ENCODE measurements around the gene OPN5. TPM values are rescaled to one million over a fixed set of nuclear protein-coding genes. Genes with fewer than 3 reads are reported as not detected.

Gene OPN5
- total RNA-seq, 1 donor from 2014 or later, result not detected

DNA sequence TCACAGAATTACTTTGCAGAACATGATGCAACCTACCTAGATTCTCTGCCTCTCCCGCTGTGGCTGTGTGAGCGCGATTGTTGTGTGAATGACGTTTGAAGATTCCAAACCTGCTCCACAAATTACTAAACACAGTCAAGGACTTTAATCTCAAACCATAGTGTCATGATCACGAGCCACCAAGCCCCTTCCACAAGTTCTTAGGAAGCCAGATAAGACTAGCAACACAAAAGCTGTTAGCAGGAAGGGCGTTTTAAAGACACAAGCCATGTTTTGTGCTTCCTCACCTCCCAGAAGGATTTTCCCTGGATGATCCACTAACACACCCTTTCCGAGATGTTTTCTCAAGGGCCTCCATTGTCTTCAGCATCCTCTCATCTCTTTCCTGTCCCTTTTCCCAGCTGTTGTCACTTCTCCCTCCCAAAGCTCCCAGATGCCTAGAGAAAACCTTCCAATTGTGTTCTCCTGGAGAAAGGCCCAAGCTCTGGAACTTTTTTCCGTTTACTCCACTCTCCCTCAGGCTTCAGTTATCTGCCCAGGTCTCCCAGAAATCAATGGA is 12.8 kb downstream of the OPN5 start:
- no peak for DNase-seq (ENCODE audit: extremely low spot score in 2 of 2)
- intact Hi-C loops (cut with DNase I), result no loop called here
- H3K36me3 ChIP-seq, result no peaks in the 10 kb centered on the region
- H3K4me3 ChIP-seq, result no peak overlapping the region
- H3K27ac ChIP-seq, result no peak overlapping the region
- H3K9me3 ChIP-seq, result no peaks in the 10 kb centered on the region
- H3K27me3 ChIP-seq, result no peaks in the 10 kb centered on the region
- TF ChIP-seq POLR2A (IDR thresholded peaks at IDR 0.05) (no peak), POLR2AphosphoS5 (IDR thresholded peaks at IDR 0.05; ENCODE audit: insufficient read depth in 1 of 2, low read depth in 1 of 2) (no peak)
- TF ChIP-seq, protein P1, sequence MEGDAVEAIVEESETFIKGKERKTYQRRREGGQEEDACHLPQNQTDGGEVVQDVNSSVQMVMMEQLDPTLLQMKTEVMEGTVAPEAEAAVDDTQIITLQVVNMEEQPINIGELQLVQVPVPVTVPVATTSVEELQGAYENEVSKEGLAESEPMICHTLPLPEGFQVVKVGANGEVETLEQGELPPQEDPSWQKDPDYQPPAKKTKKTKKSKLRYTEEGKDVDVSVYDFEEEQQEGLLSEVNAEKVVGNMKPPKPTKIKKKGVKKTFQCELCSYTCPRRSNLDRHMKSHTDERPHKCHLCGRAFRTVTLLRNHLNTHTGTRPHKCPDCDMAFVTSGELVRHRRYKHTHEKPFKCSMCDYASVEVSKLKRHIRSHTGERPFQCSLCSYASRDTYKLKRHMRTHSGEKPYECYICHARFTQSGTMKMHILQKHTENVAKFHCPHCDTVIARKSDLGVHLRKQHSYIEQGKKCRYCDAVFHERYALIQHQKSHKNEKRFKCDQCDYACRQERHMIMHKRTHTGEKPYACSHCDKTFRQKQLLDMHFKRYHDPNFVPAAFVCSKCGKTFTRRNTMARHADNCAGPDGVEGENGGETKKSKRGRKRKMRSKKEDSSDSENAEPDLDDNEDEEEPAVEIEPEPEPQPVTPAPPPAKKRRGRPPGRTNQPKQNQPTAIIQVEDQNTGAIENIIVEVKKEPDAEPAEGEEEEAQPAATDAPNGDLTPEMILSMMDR (IDR thresholded peaks at IDR 0.05), result no peak
- H3K4me1 ChIP-seq, result no peaks in the 10 kb centered on the region

- Histone ChIP-seq H3K9me3 (no peaks in the 10 kb centered on the region), H3K4me3 (no peak overlapping the region), H3K36me3 (no peaks in the 10 kb centered on the region), H3K27ac (no peak overlapping the region), H3K27me3 (no peaks in the 10 kb centered on the region), H3K4me1 (no peaks in the 10 kb centered on the region)
- DNase-seq (ENCODE audit: extremely low spot score in 2 of 2), result no peak
- intact Hi-C loops (cut with DNase I), result no loop called here
- TF ChIP-seq POLR2A (IDR thresholded peaks at IDR 0.05) (no peak), POLR2AphosphoS5 (IDR thresholded peaks at IDR 0.05; ENCODE audit: insufficient read depth in 1 of 2, low read depth in 1 of 2) (no peak)
- TF ChIP-seq, protein P1 (IDR thresholded peaks at IDR 0.05), result no peak
Observed at GRCh38 chr6:47801984-47802383, 20.2 kb downstream of the OPN5 start.

DNA sequence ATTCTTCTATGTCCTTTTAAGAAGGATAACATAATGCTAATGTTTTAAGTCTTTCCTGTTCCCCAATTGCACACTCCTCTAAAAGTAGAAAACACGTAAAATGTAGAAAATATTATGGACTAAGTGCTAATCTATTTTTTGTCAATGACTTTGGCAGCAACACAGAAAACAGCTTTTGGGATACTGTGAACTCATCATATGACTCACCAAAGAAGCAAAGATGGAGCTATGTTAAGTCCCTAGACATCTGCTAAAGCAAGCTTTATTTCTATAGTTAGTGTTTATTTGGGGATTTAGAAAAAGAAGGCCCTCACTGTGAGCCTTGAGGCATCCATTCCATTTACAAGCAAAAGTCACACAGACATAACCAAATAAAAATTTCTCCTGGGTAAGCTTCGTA is 23.0 kb downstream of the OPN5 start:
- no peaks in the 10 kb centered on the region for H3K4me1 ChIP-seq
- no peaks in the 10 kb centered on the region for H3K9me3 ChIP-seq
- H3K27me3 ChIP-seq, result no peaks in the 10 kb centered on the region
- DNase-seq (ENCODE audit: extremely low spot score in 2 of 2), result no peak
- H3K27ac ChIP-seq, result no peak overlapping the region
- intact Hi-C loops (cut with DNase I), result no loop called here
- TF ChIP-seq POLR2A (IDR thresholded peaks at IDR 0.05) (no peak), POLR2AphosphoS5 (IDR thresholded peaks at IDR 0.05; ENCODE audit: insufficient read depth in 1 of 2, low read depth in 1 of 2) (no peak)
- TF ChIP-seq, protein P1 (IDR thresholded peaks at IDR 0.05), result no peak
- no peaks in the 10 kb centered on the region for H3K36me3 ChIP-seq
- no peak overlapping the region for H3K4me3 ChIP-seq

GRCh38 chr6:47809873-47810272 is 28.0 kb downstream of the OPN5 start:
- Histone ChIP-seq H3K36me3 (no peaks in the 10 kb centered on the region), H3K4me1 (no peaks in the 10 kb centered on the region), H3K9me3 (no peaks in the 10 kb centered on the region), H3K4me3 (no peak overlapping the region), H3K27ac (no peak overlapping the region), H3K27me3 (no peaks in the 10 kb centered on the region)
- TF ChIP-seq POLR2AphosphoS5 (IDR thresholded peaks at IDR 0.05; ENCODE audit: insufficient read depth in 1 of 2, low read depth in 1 of 2) (no peak), POLR2A (IDR thresholded peaks at IDR 0.05) (no peak)
- TF ChIP-seq, protein P1 (IDR thresholded peaks at IDR 0.05), result no peak
- DNase-seq (ENCODE audit: extremely low spot score in 2 of 2), result no peak
- intact Hi-C loops (cut with DNase I), result no loop called here

DNA sequence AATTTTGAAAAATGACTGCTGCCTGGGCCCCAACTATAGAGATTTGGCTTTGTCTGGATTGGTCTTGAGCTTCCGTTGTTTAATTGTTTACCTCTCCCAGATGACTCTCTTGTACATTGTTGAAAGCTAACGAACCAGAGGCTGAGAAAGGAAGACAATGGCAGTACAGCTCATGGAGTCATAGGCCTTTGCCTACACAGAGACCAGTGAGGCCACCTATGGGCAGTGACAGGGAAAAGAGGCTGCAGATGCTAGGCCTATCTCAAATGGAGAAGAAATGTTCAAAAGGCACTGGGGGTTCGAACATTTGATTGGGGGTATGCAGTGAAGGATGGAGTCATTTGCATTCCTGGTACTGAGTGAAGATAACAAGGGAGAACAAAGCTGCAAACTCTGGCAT is 29.1 kb downstream of the OPN5 start:
- no peak for TF ChIP-seq POLR2A (IDR thresholded peaks at IDR 0.05)
- TF ChIP-seq POLR2AphosphoS5 (IDR thresholded peaks at IDR 0.05; ENCODE audit: insufficient read depth in 1 of 2, low read depth in 1 of 2), result no peak
- TF ChIP-seq, protein P1 (IDR thresholded peaks at IDR 0.05), result no peak
- intact Hi-C loops (cut with DNase I), result no loop called here
- Histone ChIP-seq H3K4me1 (no peaks in the 10 kb centered on the region), H3K9me3 (no peaks in the 10 kb centered on the region), H3K27ac (no peak overlapping the region), H3K4me3 (no peak overlapping the region), H3K36me3 (no peaks in the 10 kb centered on the region), H3K27me3 (no peaks in the 10 kb centered on the region)
- no peak for DNase-seq (ENCODE audit: extremely low spot score in 2 of 2)

All from vagina (tissue), 2 donors.